ENCODE data around the gene ELMO1. TPM values are rescaled to one million over a fixed set of nuclear protein-coding genes. Genes with fewer than 3 reads are reported as not detected.

ELMO1 gene
- total and polyA plus RNA-seq, 2 of the 13 experiments (the other 11 are each of a cell fraction or from before 2014, with no cell fraction given): 0.11 to 0.17 TPM

GRCh38 chr7:37006764-37007163, 441.9 kb downstream of the ELMO1 start (continued):
- TF ChIP-seq AKNA (CRISPR knock-in tag; IDR thresholded peaks at IDR 0.05; ENCODE audit: borderline replicate concordance) (no peak), SP4 (CRISPR knock-in tag; IDR thresholded peaks at IDR 0.05) (no peak), ZBTB39 (CRISPR knock-in tag; IDR thresholded peaks at IDR 0.05) (no peak), CHCHD3 (CRISPR knock-in tag; IDR thresholded peaks at IDR 0.05) (no peak), HCFC1 (IDR thresholded peaks at IDR 0.05; ENCODE audit: low read depth, low read length) (no peak), ELF3 (CRISPR knock-in tag; IDR thresholded peaks at IDR 0.05) (no peak), ZSCAN22 (CRISPR knock-in tag; IDR thresholded peaks at IDR 0.05) (no peak), EP300 (IDR thresholded peaks at IDR 0.05; ENCODE audit: low read depth in 2 of 2, low read length in 2 of 2) (no peak), EP300 (CRISPR knock-in tag; IDR thresholded peaks at IDR 0.05; ENCODE audit: borderline replicate concordance) (no peak), FOXM1 (CRISPR knock-in tag; IDR thresholded peaks at IDR 0.05) (no peak), SALL2 (CRISPR knock-in tag; IDR thresholded peaks at IDR 0.05) (no peak)

Measured in HepG2 (cell line).